Sigmoid colon (tissue), 7 donors: ENCODE measurements around the gene HDGF. TPM values are rescaled to one million over a fixed set of nuclear protein-coding genes. Genes with fewer than 3 reads are reported as not detected.

Source experiments
- DNase-seq: peaks from one replicate; pipeline ENCODE4 v3.0.0-alpha.2; 2019
- H3K27ac ChIP-seq, 4 donors: fragments of 200-600 bp; sonication (generic); one replicate each; pipeline ENCODE4 v1.5.1; 2016 to 2019; ENCODE audit warnings: mild to moderate bottlenecking in 1 of 4
- H3K27me3 ChIP-seq, 3 donors: fragments of 200-600 bp; sonication (generic); one replicate each; pipeline ENCODE4 v1.5.1; 2019; ENCODE audit warnings: mild to moderate bottlenecking in 1 of 3
- H3K36me3 ChIP-seq, 4 donors: fragments of 200-600 bp; sonication (generic); one replicate each; pipeline ENCODE4 v1.5.1; 2016 to 2019
- H3K4me1 ChIP-seq, 4 donors: fragments of 200-600 bp; sonication (generic); one replicate each; pipeline ENCODE4 v1.5.1; 2017 to 2019
- H3K4me3 ChIP-seq, 4 donors: fragments of 200-600 bp; sonication (generic); one replicate each; pipeline ENCODE4 v1.5.1; 2017 to 2019; ENCODE audit warnings: mild to moderate bottlenecking in 2 of 4, moderate library complexity in 1 of 4
- H3K9me3 ChIP-seq, 4 donors: fragments of 200-600 bp in 3 of 4; sonication (generic) in 3 of 4; one replicate each; pipeline versions ENCODE4 v1.5.1 to v1.6.1; 2013 to 2019
- EP300 ChIP-seq, 4 donors: sonication (generic); formaldehyde crosslinking; IDR thresholded peaks; one replicate each; pipeline ENCODE4 v1.6.1; 2017; ENCODE audit warnings: antibody characterized with exemption in 4 of 4
- POLR2A ChIP-seq, 2 donors: fragments of 450-650 bp; IDR thresholded peaks; one replicate each; pipeline ENCODE4 v1.6.1; 2016; ENCODE audit warnings: antibody characterized with exemption in 2 of 2, mild to moderate bottlenecking in 2 of 2, moderate library complexity in 2 of 2
- POLR2AphosphoS5 ChIP-seq, 4 donors: sonication (generic); formaldehyde crosslinking; IDR thresholded peaks; one replicate each; pipeline ENCODE4 v1.6.1; 2017; ENCODE audit warnings: antibody characterized with exemption in 4 of 4
- WGBS, 2 donors: extraction: QIAGEN DNeasy Blood & Tissue Kit; methylation state at CpG; one replicate each; pipeline ENCODE4 v1.1.7; 2013; 5-methylcytosine and 5-hydroxymethylcytosine counted together
- intact Hi-C: fragments of 100-400 bp; cut with DNase I; formaldehyde crosslinking; loops from one replicate; pipeline ENCODE4 v1.15.1; 2023
- polyA plus RNA-seq, 3 donors: library from polyadenylated mRNA; stranded (reverse); fragments of 200-250 nt; gene quantifications; one replicate each; pipeline ENCODE4 v1.2.3, GENCODE V29; 2013
- total RNA-seq, 4 donors: library from RNA; depleted of rRNA; stranded (reverse); fragments of >200 nt; gene quantifications; one replicate each; pipeline ENCODE4 v1.1.0, GENCODE V29; 2016
- TF ChIP-seq, protein P1 (sequence below), 4 experiments: fragments of 450-650 bp in 3 of 4; fragments of 200-600 bp in 1 of 4; IDR thresholded peaks; one replicate each; pipeline ENCODE4 v1.5.1; 2016 to 2019; ENCODE audit warnings: antibody characterized with exemption in 4 of 4, mild to moderate bottlenecking in 3 of 4, moderate library complexity in 2 of 4
- donor health status: healthy with polysubstance abuse.
- donor health status: Bipolar disorder and iron deficiency.
- donor health status: healthy.

Gene HDGF
- total and polyA plus RNA-seq, 7 donors = 108 to 297 (median 128) TPM

DNA sequence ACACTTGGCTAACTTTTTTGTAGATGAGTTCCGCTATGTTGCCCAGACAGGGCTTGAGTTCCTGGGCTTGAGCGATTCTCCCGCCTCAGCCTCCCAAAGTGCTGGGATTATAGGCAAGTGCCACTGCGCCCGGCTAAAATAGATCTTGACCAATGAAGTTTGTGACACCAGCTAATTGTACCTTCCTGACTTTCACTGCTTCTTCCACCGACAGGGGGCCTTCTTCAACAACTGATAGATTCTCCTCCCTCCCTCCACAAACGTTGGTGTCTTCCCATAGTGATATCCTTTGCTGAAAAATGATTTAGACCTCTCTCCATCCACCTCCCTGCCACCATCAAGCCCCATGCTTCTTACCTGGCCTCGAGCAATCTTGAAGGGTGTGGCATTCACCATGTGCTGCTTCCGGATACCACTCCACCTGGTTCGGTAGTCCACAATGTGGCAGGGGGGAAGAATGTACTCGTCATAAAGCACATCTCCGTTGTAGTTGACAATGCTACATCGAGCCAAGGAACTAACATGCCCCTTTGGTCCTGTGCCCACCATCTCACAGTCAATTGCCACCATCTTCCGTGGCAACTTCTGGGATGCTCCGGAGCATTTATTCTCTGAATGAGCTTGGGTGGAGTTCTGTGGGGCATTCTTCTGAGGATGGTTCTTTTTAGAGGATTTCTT lies 24.8 kb downstream of the HDGF start:
- 36 to 54% methylated on average over 15 of the region's 15 CpGs for WGBS, 2 donors
- no peaks in the 10 kb centered on the region for H3K9me3 ChIP-seq
- H3K36me3 ChIP-seq = peaks cover 11 to 39% (median 23%) of the 10 kb centered on the region in 4 donors
- DNase-seq = no peak
- no peaks in the 10 kb centered on the region for H3K27me3 ChIP-seq
- peaks cover 0 to 48% (median 46%) of the 10 kb centered on the region in 4 donors for H3K4me1 ChIP-seq
- H3K4me3 ChIP-seq = peak overlapping the region in 2 of 4 donors; percentile 29 to 75
- TF ChIP-seq POLR2A (IDR thresholded peaks at IDR 0.05) (no peak), POLR2AphosphoS5 (IDR thresholded peaks at IDR 0.05) (no peak), EP300 (IDR thresholded peaks at IDR 0.05) (no peak)
- TF ChIP-seq, protein P1, sequence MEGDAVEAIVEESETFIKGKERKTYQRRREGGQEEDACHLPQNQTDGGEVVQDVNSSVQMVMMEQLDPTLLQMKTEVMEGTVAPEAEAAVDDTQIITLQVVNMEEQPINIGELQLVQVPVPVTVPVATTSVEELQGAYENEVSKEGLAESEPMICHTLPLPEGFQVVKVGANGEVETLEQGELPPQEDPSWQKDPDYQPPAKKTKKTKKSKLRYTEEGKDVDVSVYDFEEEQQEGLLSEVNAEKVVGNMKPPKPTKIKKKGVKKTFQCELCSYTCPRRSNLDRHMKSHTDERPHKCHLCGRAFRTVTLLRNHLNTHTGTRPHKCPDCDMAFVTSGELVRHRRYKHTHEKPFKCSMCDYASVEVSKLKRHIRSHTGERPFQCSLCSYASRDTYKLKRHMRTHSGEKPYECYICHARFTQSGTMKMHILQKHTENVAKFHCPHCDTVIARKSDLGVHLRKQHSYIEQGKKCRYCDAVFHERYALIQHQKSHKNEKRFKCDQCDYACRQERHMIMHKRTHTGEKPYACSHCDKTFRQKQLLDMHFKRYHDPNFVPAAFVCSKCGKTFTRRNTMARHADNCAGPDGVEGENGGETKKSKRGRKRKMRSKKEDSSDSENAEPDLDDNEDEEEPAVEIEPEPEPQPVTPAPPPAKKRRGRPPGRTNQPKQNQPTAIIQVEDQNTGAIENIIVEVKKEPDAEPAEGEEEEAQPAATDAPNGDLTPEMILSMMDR (IDR thresholded peaks at IDR 0.05) = peak in 2 of 4 experiments; percentile 12 to 36
- H3K27ac ChIP-seq = peak overlapping the region in 3 of 4 donors; percentile 29 to 64 (median 50)
- intact Hi-C loops = loop anchor here (2.0 to 10.0 kb wide), 3 partner anchors 20 to 138 kb away; partner anchors contain the start of genes NTRK1 and PRCC

DNA sequence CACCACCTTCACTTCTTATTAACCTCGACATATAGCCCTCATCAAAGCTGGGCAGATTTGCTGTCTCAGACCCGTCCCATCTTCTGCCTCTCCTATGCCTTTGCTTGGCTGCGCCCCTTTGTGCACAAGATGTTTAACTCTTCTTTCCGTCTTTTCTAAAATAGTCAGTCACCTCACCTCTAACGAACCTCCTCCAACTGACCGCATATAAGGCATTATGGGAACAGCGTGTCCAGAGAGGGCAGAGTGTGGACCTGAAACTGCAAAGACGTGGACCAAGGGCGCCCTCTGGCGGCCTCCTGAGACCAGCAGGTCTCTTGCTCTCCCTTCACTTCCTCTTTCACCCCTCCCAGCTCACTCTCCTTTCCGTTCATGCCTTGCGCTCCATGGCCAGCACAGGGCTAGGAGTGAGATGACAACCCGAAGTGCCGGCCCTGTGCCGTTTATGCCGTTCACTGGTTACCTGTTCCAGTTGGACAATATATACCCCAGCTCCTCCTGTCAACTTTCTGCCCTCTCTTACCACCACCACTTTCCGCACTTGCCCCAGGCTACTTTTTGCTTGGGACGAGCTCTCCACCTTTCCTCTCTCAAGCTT lies 25.7 kb downstream of the HDGF start:
- peak; percentile 93 for DNase-seq
- TF ChIP-seq POLR2A (IDR thresholded peaks at IDR 0.05) = no peak
- TF ChIP-seq, protein P1 (IDR thresholded peaks at IDR 0.05) = peak; percentile 88 to 94 (median 92)
- TF ChIP-seq POLR2AphosphoS5 (IDR thresholded peaks at IDR 0.05) = peak in 1 of 4 donors; percentile 24
- Histone ChIP-seq H3K4me1 (peaks cover 0 to 48% (median 46%) of the 10 kb centered on the region in 4 donors), H3K27me3 (no peaks in the 10 kb centered on the region), H3K9me3 (no peaks in the 10 kb centered on the region), H3K4me3 (peak overlapping the region in 3 of 4 donors; percentile 19 to 75 (median 29)), H3K27ac (peak overlapping the region in 3 of 4 donors; percentile 29 to 64 (median 50)), H3K36me3 (peaks cover 11 to 45% (median 30%) of the 10 kb centered on the region in 4 donors)
- intact Hi-C loops = loop anchor here (1.0 to 10.0 kb wide), 4 partner anchors 19 to 139 kb away; partner anchors contain the start of genes NTRK1 and PRCC
- WGBS, 2 donors = 11 to 15% methylated on average over 18 of the region's 18 CpGs

DNA sequence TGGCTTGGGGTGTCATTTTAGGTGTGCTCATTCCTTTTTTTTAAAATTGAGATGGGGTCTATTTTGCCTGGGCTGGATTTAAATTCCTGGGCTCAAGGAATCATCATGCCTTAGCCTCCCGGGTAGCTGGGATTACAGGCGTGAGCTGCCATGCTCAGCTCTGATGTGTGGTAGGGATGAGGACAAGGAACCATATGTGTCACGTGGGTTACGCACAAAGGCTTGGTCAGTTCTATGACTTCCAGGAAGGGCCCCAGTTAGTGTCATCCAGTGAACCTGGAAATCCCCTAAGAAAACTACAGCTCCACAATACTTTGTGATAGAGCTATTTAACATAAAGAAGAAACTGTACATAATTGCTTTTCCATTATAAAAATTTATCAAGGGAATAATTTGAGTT lies 29.9 kb downstream of the HDGF start:
- no peak for DNase-seq
- H3K27ac ChIP-seq = no peak overlapping the region
- intact Hi-C loops = loop anchor here (10.0 kb wide), 1 partner anchor 143 kb away; the partner anchor contains the start of gene NTRK1
- 86 to 87% methylated on average over 4 of the region's 4 CpGs for WGBS, 2 donors
- H3K4me1 ChIP-seq = peaks cover 0 to 24% (median 21%) of the 10 kb centered on the region in 4 donors
- H3K27me3 ChIP-seq = no peaks in the 10 kb centered on the region
- H3K4me3 ChIP-seq = no peak overlapping the region
- H3K36me3 ChIP-seq = peaks cover 11 to 47% (median 34%) of the 10 kb centered on the region in 4 donors
- no peak for TF ChIP-seq POLR2A (IDR thresholded peaks at IDR 0.05)
- no peak for TF ChIP-seq POLR2AphosphoS5 (IDR thresholded peaks at IDR 0.05)
- no peak for TF ChIP-seq EP300 (IDR thresholded peaks at IDR 0.05)
- TF ChIP-seq, protein P1 (IDR thresholded peaks at IDR 0.05) = no peak
- H3K9me3 ChIP-seq = no peaks in the 10 kb centered on the region

DNA sequence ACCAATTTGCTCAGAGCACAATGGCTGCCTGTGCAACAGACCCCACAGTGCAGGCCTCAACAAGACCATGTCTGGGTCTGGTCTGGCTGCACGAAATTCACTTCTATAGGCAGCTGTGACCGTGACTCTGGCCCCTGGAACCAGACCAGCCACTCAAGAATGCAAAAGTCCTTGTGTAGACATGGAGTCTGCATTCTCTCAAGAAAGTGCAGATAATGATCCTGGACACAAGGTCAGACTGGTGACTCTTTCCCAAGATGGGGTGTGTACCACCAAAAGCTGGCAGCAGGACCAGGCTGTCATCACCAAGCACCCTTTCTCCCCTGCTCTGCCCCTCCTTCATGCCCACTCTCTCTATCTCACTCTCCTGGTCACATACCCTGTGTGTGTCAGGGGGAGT lies 30.3 kb downstream of the HDGF start:
- TF ChIP-seq EP300 (IDR thresholded peaks at IDR 0.05) (no peak), POLR2A (IDR thresholded peaks at IDR 0.05) (no peak)
- TF ChIP-seq, protein P1 (IDR thresholded peaks at IDR 0.05) = no peak
- peaks cover 11 to 44% (median 34%) of the 10 kb centered on the region in 4 donors for H3K36me3 ChIP-seq
- H3K27me3 ChIP-seq = no peaks in the 10 kb centered on the region
- no peaks in the 10 kb centered on the region for H3K9me3 ChIP-seq
- peaks cover 0 to 20% (median 17%) of the 10 kb centered on the region in 4 donors for H3K4me1 ChIP-seq
- intact Hi-C loops = loop anchor here (10.0 kb wide), 1 partner anchor 144 kb away; the partner anchor contains the start of gene NTRK1
- DNase-seq = no peak
- H3K4me3 ChIP-seq = no peak overlapping the region
- no peak overlapping the region for H3K27ac ChIP-seq
- 82 to 85% methylated on average over 2 of the region's 2 CpGs for WGBS, 2 donors
